ENCODE measurements around the gene NOL4L. TPM values are rescaled to one million over a fixed set of nuclear protein-coding genes. Genes with fewer than 3 reads are reported as not detected.

Gene NOL4L
- total and polyA plus RNA-seq, 2 experiments from 2014 or later: 35.6 to 42.9 TPM

DNA sequence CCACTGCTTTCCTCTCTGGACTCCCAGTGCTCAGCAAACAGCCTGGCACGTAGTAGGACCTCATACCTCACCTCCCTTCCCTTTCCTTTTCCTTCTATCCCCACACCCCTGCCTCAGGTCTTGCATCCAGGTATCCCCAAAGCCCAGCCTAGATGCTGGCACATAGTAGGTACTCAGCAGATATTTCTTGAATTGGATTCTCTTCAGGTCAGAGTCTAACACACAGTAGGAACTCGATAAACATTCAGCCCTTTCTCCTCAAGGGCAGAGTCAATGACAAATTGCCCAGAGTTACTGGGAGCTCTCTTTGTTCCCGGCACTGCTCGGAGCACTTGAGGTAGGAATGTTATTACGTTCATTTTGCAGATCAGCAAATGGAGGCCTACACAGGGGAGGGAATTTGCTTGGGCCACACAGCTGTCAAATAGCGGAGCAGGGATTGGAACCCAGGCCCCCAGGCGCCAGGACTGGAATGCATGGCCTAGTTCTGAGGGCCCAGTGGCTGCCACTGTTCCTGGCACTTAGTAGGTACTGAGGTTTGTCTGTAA, 25.9 kb downstream of the NOL4L start:
- Histone ChIP-seq H4K20me1 (ENCODE audit: insufficient read depth, poor library complexity, severe bottlenecking) (no peaks in the 10 kb centered on the region), H2AFZ (no peak overlapping the region), H3K79me2 (peaks cover 41% of the 10 kb centered on the region), H3K4me3 (no peak overlapping the region), H3K9me2 (replicated peaks; ENCODE audit: insufficient read depth) (no peaks in the 10 kb centered on the region), H3K9me3 (ENCODE audit: low read depth) (no peaks in the 10 kb centered on the region), H3K4me1 (ENCODE audit: insufficient read depth) (peaks cover 35% of the 10 kb centered on the region), H3K27me3 (no peaks in the 10 kb centered on the region), H3K27ac (no peak overlapping the region), H3K4me2 (no peak overlapping the region), H3K36me3 (replicated peaks; ENCODE audit: insufficient read depth, low read depth) (no peaks in the 10 kb centered on the region)
- WGBS (ENCODE audit: low lambda C conversion rate, missing lambda C conversion rate): 93% methylated on average over 7 of the region's 7 CpGs
- no peak for DNase-seq (ENCODE audit: low spot score)
- TF ChIP-seq EZH2 (IDR thresholded peaks at IDR 0.05; ENCODE audit: borderline replicate concordance) (no peak), EZH2phosphoT487 (IDR thresholded peaks at IDR 0.05; ENCODE audit: low read depth, severe bottlenecking, unreplicated experiment) (no peak)
- TF ChIP-seq, protein P1, sequence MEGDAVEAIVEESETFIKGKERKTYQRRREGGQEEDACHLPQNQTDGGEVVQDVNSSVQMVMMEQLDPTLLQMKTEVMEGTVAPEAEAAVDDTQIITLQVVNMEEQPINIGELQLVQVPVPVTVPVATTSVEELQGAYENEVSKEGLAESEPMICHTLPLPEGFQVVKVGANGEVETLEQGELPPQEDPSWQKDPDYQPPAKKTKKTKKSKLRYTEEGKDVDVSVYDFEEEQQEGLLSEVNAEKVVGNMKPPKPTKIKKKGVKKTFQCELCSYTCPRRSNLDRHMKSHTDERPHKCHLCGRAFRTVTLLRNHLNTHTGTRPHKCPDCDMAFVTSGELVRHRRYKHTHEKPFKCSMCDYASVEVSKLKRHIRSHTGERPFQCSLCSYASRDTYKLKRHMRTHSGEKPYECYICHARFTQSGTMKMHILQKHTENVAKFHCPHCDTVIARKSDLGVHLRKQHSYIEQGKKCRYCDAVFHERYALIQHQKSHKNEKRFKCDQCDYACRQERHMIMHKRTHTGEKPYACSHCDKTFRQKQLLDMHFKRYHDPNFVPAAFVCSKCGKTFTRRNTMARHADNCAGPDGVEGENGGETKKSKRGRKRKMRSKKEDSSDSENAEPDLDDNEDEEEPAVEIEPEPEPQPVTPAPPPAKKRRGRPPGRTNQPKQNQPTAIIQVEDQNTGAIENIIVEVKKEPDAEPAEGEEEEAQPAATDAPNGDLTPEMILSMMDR (IDR thresholded peaks at IDR 0.05; ENCODE audit: poor library complexity): no peak

DNA sequence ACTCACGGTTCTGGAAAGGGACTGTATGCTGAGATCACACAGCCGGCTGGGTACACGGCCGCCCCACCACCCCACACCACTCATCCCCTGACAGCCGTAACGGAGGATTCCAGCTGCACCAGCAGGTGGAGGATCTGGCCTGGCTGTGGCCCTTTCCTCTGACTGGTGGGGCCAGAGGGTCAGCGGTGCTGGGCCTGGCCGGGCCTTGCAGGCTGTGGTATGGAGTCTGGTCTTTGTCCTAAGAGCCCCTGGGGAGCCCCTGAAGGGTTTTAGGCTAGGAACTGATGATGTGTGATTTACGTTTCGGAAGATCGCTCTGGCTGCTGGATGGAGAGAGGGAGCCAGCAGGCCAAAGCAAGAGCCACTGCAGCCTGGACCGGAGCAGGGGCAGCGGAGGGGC, 26.6 kb downstream of the NOL4L start:
- Histone ChIP-seq H2AFZ (no peak overlapping the region), H3K9me2 (replicated peaks; ENCODE audit: insufficient read depth) (no peaks in the 10 kb centered on the region), H3K4me3 (no peak overlapping the region), H3K4me2 (no peak overlapping the region), H3K36me3 (replicated peaks; ENCODE audit: insufficient read depth, low read depth) (no peaks in the 10 kb centered on the region), H3K4me1 (ENCODE audit: insufficient read depth) (peaks cover 35% of the 10 kb centered on the region), H3K27me3 (no peaks in the 10 kb centered on the region), H3K27ac (no peak overlapping the region), H3K9me3 (ENCODE audit: low read depth) (no peaks in the 10 kb centered on the region), H3K79me2 (peaks cover 41% of the 10 kb centered on the region), H4K20me1 (ENCODE audit: insufficient read depth, poor library complexity, severe bottlenecking) (no peaks in the 10 kb centered on the region)
- WGBS (ENCODE audit: low lambda C conversion rate, missing lambda C conversion rate): 65% methylated on average over 13 of the region's 13 CpGs
- no peak for DNase-seq (ENCODE audit: low spot score)
- TF ChIP-seq EZH2 (IDR thresholded peaks at IDR 0.05; ENCODE audit: borderline replicate concordance) (no peak), EZH2phosphoT487 (IDR thresholded peaks at IDR 0.05; ENCODE audit: low read depth, severe bottlenecking, unreplicated experiment) (no peak)
- TF ChIP-seq, protein P1 (IDR thresholded peaks at IDR 0.05; ENCODE audit: poor library complexity): no peak

DNA sequence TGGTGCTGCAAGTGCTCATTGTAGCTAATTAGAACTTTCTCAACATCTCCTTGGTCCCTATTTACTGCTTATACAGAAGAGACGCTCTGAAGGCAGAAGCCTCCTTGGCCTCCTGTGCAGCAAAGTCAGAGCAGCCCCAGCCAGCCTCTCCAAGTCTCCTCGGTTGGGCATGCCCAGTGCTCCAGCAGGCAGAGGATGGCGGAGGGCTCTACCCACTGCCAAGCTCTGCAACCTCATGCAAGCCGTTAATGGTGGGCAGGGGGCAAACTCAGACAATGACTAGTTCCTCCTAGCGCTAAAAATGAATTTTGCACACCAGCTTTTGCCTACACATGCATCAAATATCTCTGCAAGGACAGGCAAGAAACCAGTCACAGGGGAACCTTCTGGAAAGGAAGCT, 27.8 kb downstream of the NOL4L start:
- Histone ChIP-seq H3K4me1 (ENCODE audit: insufficient read depth) (peaks cover 31% of the 10 kb centered on the region), H3K4me2 (no peak overlapping the region), H3K9me3 (ENCODE audit: low read depth) (no peaks in the 10 kb centered on the region), H3K27ac (no peak overlapping the region), H3K4me3 (no peak overlapping the region), H3K36me3 (replicated peaks; ENCODE audit: insufficient read depth, low read depth) (no peaks in the 10 kb centered on the region), H3K9me2 (replicated peaks; ENCODE audit: insufficient read depth) (no peaks in the 10 kb centered on the region), H4K20me1 (ENCODE audit: insufficient read depth, poor library complexity, severe bottlenecking) (no peaks in the 10 kb centered on the region), H3K79me2 (peaks cover 46% of the 10 kb centered on the region), H2AFZ (no peak overlapping the region), H3K27me3 (no peaks in the 10 kb centered on the region)
- DNase-seq (ENCODE audit: low spot score): no peak
- 93% methylated on average over 5 of the region's 5 CpGs for WGBS (ENCODE audit: low lambda C conversion rate, missing lambda C conversion rate)
- no peak for TF ChIP-seq EZH2 (IDR thresholded peaks at IDR 0.05; ENCODE audit: borderline replicate concordance)
- no peak for TF ChIP-seq EZH2phosphoT487 (IDR thresholded peaks at IDR 0.05; ENCODE audit: low read depth, severe bottlenecking, unreplicated experiment)
- TF ChIP-seq, protein P1 (IDR thresholded peaks at IDR 0.05; ENCODE audit: poor library complexity): no peak
